Endothelial cell (in vitro differentiated cells): Measurements from ENCODE around the gene TMEM134. TPM values are rescaled to one million over a fixed set of nuclear protein-coding genes. Genes with fewer than 3 reads are reported as not detected.

Experiments used
- DNase-seq: peaks from one replicate; pipeline ENCODE4 v3.0.0; 2021; ENCODE audit warnings: low spot score
- H3K27ac Mint-ChIP-seq: one replicate; pipeline ENCODE4 v1.8.0; 2021; ENCODE audit warnings: mixed read lengths, inconsistent platforms; ENCODE audit not compliant: unreplicated experiment
- H3K27me3 Mint-ChIP-seq: one replicate; pipeline ENCODE4 v1.8.0; 2021; ENCODE audit warnings: mild to moderate bottlenecking, moderate library complexity, mixed read lengths, inconsistent platforms; ENCODE audit not compliant: unreplicated experiment
- H3K36me3 Mint-ChIP-seq: one replicate; pipeline ENCODE4 v1.8.0; 2021; ENCODE audit warnings: mild to moderate bottlenecking, low read depth, mixed read lengths, inconsistent platforms; ENCODE audit not compliant: unreplicated experiment
- H3K4me1 Mint-ChIP-seq: one replicate; pipeline ENCODE4 v1.8.0; 2021; ENCODE audit warnings: mild to moderate bottlenecking, mixed read lengths, inconsistent platforms; ENCODE audit not compliant: unreplicated experiment
- H3K4me3 Mint-ChIP-seq: one replicate; pipeline ENCODE4 v1.8.0; 2021; ENCODE audit warnings: mild to moderate bottlenecking, mixed read lengths, inconsistent platforms; ENCODE audit not compliant: unreplicated experiment
- H3K9me3 Mint-ChIP-seq: one replicate; pipeline ENCODE4 v1.8.0; 2021; ENCODE audit warnings: mixed read lengths, inconsistent platforms; ENCODE audit not compliant: unreplicated experiment
- total RNA-seq: library from RNA; stranded (reverse); fragmentation: NEBNext Ultra II Directional; extraction: Animal tissue kit (Norgen Biotek cat#: 25700); gene quantifications from one replicate; pipeline ENCODE4 v1.2.1, GENCODE V29; 2021; ENCODE audit not compliant: unreplicated experiment
- TF ChIP-seq, protein P1 (sequence below): fragments of 200-600 bp; sonication (generic); IDR thresholded peaks from one replicate; pipeline ENCODE4 v1.5.0; 2021; ENCODE audit warnings: antibody characterized with exemption; ENCODE audit not compliant: unreplicated experiment

The TMEM134 gene
- total RNA-seq, 1 donor from 2014 or later = 47.4 TPM

DNA sequence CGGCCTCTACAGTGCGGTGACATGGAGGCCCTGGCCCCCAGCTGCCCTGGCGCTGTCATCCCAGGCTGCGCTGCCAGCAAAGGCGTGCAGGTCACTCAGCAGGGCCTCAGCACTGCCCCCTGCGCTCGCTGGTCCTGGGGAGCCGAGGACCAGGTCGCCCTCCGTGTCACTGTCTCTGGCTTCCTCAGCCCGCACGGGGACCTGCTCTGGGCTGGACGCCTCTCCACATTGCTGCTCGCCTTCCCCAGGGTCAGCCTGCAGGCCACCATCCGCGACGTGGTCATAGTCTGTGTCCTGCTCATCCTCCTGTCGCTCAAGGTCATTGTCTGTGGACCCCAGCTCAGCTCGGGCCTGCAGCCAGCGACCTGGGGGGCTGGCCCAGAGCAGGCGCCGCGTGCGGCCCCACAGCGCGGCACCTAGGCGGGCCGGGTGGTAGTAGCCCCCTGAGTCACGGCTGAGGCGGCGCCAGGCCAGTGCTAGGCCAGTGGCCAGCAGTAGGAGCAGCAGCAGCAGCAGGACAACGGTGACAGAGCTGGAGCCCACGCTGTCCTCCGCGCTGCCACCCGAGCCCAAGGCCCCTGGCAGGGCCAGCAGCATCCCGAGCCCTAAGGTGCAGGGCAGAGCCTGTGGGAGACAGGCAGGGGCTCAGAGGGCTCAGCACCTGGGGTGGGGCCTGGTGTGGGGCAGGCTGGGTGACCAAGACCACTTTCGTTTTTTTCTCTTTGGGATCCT is 33.2 kb downstream of the TMEM134 start:
- Mint-ChIP-seq H3K4me1 (peaks cover 9% of the 10 kb centered on the region), H3K27ac (peak overlapping the region; percentile 74), H3K4me3 (no peak overlapping the region), H3K27me3 (peaks cover 24% of the 10 kb centered on the region), H3K9me3 (no peaks in the 10 kb centered on the region), H3K36me3 (peaks cover 22% of the 10 kb centered on the region)
- TF ChIP-seq, protein P1, sequence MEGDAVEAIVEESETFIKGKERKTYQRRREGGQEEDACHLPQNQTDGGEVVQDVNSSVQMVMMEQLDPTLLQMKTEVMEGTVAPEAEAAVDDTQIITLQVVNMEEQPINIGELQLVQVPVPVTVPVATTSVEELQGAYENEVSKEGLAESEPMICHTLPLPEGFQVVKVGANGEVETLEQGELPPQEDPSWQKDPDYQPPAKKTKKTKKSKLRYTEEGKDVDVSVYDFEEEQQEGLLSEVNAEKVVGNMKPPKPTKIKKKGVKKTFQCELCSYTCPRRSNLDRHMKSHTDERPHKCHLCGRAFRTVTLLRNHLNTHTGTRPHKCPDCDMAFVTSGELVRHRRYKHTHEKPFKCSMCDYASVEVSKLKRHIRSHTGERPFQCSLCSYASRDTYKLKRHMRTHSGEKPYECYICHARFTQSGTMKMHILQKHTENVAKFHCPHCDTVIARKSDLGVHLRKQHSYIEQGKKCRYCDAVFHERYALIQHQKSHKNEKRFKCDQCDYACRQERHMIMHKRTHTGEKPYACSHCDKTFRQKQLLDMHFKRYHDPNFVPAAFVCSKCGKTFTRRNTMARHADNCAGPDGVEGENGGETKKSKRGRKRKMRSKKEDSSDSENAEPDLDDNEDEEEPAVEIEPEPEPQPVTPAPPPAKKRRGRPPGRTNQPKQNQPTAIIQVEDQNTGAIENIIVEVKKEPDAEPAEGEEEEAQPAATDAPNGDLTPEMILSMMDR = no peak
- no peak for DNase-seq

DNA sequence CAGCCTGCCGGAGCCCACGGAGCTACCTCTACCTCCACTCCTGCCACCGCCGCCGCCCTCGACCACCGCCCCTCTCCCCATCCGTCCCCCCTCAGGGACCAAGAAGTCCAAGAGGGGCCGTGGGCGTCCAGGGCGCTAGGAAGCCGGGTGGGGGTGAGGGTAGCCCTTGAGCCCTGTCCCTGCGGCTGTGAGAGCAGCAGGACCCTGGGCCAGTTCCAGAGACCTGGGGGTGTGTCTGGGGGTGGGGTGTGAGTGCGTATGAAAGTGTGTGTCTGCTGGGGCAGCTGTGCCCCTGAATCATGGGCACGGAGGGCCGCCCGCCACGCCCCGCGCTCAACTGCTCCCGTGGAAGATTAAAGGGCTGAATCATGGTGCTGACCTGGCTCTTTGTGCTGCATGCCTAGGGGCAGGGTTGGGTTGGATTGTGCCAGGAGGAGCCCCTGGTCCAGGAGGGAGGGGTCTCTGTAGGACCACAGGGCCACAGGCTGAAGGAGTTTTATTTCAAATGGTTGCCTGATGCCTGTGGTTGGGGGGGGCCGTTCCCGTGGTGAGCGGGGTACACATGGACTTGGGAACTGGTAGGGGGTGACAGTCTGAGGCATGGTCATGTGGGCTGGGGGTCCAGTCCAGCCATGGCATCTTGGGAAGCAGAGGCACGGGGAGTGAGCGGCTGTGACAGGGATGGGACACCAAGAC is 33.9 kb downstream of the TMEM134 start:
- Mint-ChIP-seq H3K27ac (no peak overlapping the region), H3K4me3 (no peak overlapping the region), H3K36me3 (peaks cover 25% of the 10 kb centered on the region), H3K27me3 (peaks cover 24% of the 10 kb centered on the region), H3K9me3 (no peaks in the 10 kb centered on the region), H3K4me1 (peaks cover 9% of the 10 kb centered on the region)
- TF ChIP-seq, protein P1 = no peak
- DNase-seq = no peak

DNA sequence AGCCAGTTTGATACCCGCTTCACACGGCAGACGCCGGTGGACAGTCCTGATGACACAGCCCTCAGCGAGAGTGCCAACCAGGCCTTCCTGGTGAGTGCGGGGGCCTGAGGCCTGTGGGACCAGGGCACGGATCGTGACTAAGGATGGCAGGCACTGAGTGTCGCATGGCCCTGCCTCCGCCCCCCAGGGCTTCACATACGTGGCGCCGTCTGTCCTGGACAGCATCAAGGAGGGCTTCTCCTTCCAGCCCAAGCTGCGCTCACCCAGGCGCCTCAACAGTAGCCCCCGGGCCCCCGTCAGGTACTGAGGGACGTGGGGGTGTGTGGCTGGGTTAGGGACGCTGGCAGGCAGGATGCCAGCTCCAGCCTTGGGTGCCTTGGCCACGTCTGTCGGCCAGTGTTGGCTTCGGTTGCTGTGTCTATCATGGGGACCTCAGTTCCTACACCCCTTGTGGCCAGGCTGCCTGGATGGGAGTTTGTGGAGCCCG is 34.6 kb downstream of the TMEM134 start:
- peaks cover 23% of the 10 kb centered on the region for H3K36me3 Mint-ChIP-seq
- no peak overlapping the region for H3K4me3 Mint-ChIP-seq
- no peaks in the 10 kb centered on the region for H3K9me3 Mint-ChIP-seq
- H3K27ac Mint-ChIP-seq = no peak overlapping the region
- TF ChIP-seq, protein P1 = no peak
- peaks cover 17% of the 10 kb centered on the region for H3K27me3 Mint-ChIP-seq
- H3K4me1 Mint-ChIP-seq = peaks cover 8% of the 10 kb centered on the region
- no peak for DNase-seq

DNA sequence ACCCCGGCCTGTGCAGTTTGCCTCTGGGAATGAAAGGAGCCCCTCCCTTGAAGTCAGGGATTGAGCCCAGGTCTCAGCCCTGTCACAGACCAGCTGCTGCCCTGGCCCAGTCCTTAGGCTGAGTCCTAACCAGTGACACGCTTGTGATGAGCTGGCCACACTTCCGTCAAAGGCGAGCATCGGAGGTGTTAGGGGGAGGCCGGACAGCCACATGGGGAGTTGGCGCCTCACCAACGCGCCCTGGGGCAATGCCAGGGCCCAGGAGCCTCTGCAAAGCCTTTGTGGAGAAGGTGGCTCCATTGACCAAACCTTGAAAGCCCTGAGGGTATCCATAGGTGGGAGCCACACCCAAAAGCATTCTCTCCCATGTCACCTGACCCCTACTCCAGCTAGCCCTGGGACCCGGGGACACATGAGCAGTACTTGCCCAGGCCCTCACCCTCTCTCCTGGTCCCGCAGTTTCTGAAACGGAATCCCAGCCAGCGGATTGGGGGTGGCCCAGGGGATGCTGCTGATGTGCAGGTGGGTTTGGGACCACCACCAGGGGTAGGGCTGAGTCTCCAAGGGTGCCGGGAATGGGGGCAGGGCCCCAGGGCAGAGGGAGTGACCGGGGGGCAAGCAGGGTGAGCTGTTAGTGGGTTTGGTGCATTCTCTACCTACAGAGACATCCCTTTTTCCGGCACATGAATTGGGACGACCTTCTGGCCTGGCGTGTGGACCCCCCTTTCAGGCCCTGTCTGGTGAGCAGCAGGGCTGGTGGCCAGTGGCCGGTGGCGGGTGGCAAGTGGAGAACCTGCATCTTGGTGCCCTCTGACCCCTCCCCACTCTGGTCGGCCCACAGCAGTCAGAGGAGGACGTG is 35.3 kb downstream of the TMEM134 start:
- H3K27me3 Mint-ChIP-seq = peaks cover 10% of the 10 kb centered on the region
- peaks cover 4% of the 10 kb centered on the region for H3K4me1 Mint-ChIP-seq
- no peak for DNase-seq
- TF ChIP-seq, protein P1 = no peak
- no peak overlapping the region for H3K4me3 Mint-ChIP-seq
- H3K9me3 Mint-ChIP-seq = no peaks in the 10 kb centered on the region
- H3K36me3 Mint-ChIP-seq = peaks cover 17% of the 10 kb centered on the region
- H3K27ac Mint-ChIP-seq = peak overlapping the region; percentile 36
